ENCODE results near the gene GPBP1. TPM values are rescaled to one million over a fixed set of nuclear protein-coding genes. Genes with fewer than 3 reads are reported as not detected.

The GPBP1 gene
- total RNA-seq, 1 experiment from 2014 or later: 112 TPM

- H3K27ac ChIP-seq (ENCODE audit: insufficient read length, low read depth, low read length): no peak overlapping the region
- no peak for TF ChIP-seq CTCF (conservative IDR thresholded peaks at IDR 0.05)
- no peak overlapping the region for H3K23ac ChIP-seq (ENCODE audit: insufficient read length, low read depth, low read length)
- H3K4me1 ChIP-seq (ENCODE audit: insufficient read depth, low read length): no peaks in the 10 kb centered on the region
- no peaks in the 10 kb centered on the region for H3K9me3 ChIP-seq (ENCODE audit: control insufficient read depth, low read depth, low read length)
- no peaks in the 10 kb centered on the region for H3K79me2 ChIP-seq (ENCODE audit: insufficient read depth, low read length)
- H4K5ac ChIP-seq (ENCODE audit: insufficient read length, low read depth, low read length): no peak overlapping the region
- no peak overlapping the region for H2BK20ac ChIP-seq (ENCODE audit: low read depth, low read length, poor library complexity, severe bottlenecking)
- no peaks in the 10 kb centered on the region for H3K79me1 ChIP-seq (ENCODE audit: insufficient read depth, low read depth, low read length, poor library complexity, severe bottlenecking)
- H4K91ac ChIP-seq (ENCODE audit: insufficient read length, low read depth, low read length): no peak overlapping the region
- no peak overlapping the region for H3T11ph ChIP-seq (ENCODE audit: low read length)
- DNase-seq: no peak
- H3K18ac ChIP-seq (ENCODE audit: insufficient read length, low read depth, low read length): no peak overlapping the region
- H3K4ac ChIP-seq (ENCODE audit: low read depth, low read length): no peak overlapping the region
- no CpG with 5 or more reads among the region's 4 CpGs for WGBS (ENCODE audit: extremely low coverage, insufficient read length, low lambda C conversion rate)
- H3K14ac ChIP-seq (ENCODE audit: insufficient read depth, low read length): no peak overlapping the region
- Mint-ChIP-seq H3K36me3 (ENCODE audit: insufficient read depth in 1 of 3, low read depth in 3 of 3) (peaks cover 33 to 81% (median 73%) of the 10 kb centered on the region in 3 experiments), H3K4me3 (no peak overlapping the region), H3K27me3 (ENCODE audit: low read depth) (no peaks in the 10 kb centered on the region), H3K4me1 (no peaks in the 10 kb centered on the region), H3K9me3 (no peaks in the 10 kb centered on the region), H3K27ac (no peak overlapping the region; a peak in 1 of 7 replicates)
- H2BK5ac ChIP-seq (ENCODE audit: insufficient read length, low read length): no peak overlapping the region
- no peak overlapping the region for H3K9ac ChIP-seq (ENCODE audit: extremely low read depth, insufficient read length, low read length)
- H2AK5ac ChIP-seq (ENCODE audit: insufficient read length, low read length): no peak overlapping the region
- H3K56ac ChIP-seq (ENCODE audit: insufficient read length, low read depth, low read length): no peak overlapping the region
- H3K23me2 ChIP-seq (ENCODE audit: insufficient read length, low read depth, low read length, poor library complexity, severe bottlenecking): no peaks in the 10 kb centered on the region
- H3K4me2 ChIP-seq (ENCODE audit: insufficient read depth, insufficient read length, low read length): no peak overlapping the region
- H2BK120ac ChIP-seq (ENCODE audit: low read depth, low read length, poor library complexity, severe bottlenecking): no peak overlapping the region
- H3K27me3 ChIP-seq (ENCODE audit: insufficient read depth, low read length): no peaks in the 10 kb centered on the region
- no peaks in the 10 kb centered on the region for H4K20me1 ChIP-seq (ENCODE audit: control insufficient read depth, insufficient read depth, insufficient read length)
- no peak overlapping the region for H2BK15ac ChIP-seq (ENCODE audit: low read depth, low read length)
- no peak overlapping the region for H2BK12ac ChIP-seq (ENCODE audit: insufficient read length, low read depth, low read length)
- H4K8ac ChIP-seq (replicated peaks; ENCODE audit: insufficient read length, low read depth, low read length): no peak overlapping the region
- no peak overlapping the region for H2AFZ ChIP-seq (ENCODE audit: low read length)
These were observed 84.2 kb downstream of the GPBP1 start for GRCh38 chr5:57258052-57258451.
